GM19397 (cell line): ENCODE measurements around the gene GPHA2.

Experiments used
- ATAC-seq: cut with Tn5 transposase; IDR thresholded peaks from one replicate; pipeline ENCODE4 v1.9.1; 2021; ENCODE audit warnings: mild to moderate bottlenecking, moderate library complexity; ENCODE audit not compliant: unreplicated experiment

GPHA2 gene

DNA sequence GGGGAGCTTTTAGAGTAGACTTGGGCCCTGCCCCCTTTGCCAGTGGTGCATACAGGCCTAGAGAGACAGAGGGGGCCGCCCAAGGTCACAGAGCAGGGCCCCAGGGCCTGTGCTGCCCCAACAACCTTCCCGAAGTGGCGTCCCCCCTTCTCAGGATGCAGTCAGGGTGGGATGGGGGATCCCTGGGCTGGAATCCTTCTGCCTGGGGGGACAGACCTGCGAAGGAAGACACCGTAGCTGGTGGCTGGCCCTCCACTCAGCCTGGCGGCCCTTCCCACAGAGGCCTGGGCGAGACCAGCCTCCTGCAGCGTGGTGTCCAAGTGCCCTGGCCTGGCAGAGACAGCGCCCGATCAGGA lies 42.9 kb downstream of the GPHA2 start:
- no peak for ATAC-seq

- no peak for ATAC-seq
These were observed 43.3 kb downstream of the GPHA2 start for GRCh38 chr11:64892411-64892831.

DNA sequence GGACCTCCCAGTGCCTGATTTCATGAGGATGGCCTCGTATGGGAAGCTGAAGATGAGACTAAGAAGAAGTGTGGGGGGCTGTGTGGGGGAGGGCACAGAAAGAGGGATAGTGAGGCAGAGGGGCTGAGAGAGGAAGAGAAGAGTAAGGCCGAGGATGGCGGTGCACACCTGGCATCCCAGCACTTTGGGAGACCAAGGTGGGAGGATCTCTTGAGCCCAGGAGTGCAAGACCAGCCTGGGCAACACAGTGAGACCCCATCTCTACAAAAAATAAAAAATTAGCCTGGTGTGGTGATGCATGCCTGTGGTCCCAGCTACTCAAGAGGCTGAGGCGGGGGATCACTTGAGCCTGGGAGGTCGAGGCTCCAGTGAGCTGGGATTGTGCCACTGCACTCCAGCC lies 43.8 kb downstream of the GPHA2 start:
- ATAC-seq, result no peak

DNA sequence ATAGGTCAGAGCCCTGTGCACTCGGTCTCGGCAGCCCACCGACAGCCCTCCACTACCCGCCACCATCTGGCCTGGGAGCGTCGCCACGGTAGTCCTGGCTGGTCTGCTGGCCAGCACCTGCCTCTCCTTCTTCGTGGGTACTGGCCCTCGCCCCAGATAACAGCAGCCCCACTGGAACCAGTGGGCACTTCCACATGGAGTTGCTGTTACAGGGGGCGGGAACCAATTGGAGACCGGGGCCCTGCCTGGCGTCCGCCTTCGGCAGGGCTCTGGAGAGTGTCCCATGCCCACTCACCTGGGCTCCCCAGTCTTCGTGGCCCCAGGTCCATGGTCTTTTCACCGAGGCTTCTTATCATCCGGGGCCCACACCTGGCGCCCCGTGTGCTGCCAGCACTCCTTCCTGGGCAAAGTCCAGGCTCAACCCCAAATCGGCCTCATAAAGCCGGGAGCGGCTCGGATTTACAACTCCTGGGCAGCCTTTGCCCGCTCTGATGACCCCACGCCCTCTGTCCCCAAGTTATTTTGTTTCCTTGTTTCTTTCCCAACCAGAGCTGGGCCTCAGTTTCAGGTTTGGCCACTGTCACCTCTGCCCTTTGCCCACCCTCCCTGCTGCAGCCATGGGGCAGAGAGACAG lies 44.4 kb downstream of the GPHA2 start:
- ATAC-seq, result no peak

- ATAC-seq, result no peak
These were observed 45.2 kb downstream of the GPHA2 start for GRCh38 chr11:64890522-64890939.

DNA sequence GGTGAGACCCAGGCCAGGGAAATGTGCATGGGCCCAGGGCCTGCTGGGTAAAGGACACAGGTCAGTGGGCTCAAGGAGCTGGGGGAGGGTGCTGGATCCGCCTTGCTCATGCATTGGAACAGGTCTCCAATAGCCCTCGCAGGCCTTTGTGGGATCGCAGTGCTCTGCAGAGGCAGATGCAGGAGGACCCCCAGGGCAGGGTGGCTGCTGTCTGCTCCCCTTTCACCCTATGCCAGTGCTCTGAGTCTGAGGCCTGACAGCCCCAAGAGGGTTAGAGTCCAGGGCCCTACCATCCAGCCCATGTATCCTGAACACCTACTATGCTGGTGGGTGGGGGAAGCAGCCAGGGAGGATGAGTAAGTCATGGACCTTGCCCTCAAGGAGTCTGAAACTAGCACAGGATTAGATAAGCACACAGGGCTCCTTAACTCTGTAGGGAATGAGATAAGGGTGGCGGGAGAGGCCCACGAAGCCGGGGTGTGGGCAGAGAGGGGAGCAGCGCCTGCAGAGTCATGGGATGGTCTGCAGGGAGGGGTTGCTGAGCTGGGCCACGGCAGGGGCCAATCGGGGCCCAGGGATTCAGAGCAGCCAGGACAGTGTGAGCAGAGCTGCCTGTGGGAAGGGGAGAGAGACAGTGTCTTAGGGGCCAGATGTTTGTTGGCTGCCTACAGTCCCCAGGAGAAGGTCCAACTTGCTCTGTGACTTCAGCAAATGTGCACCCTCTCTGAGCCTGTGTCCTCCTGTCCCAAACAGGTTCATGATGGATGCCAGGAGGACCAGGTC lies 46.8 kb downstream of the GPHA2 start:
- ATAC-seq, result no peak

GRCh38 chr11:64888406-64888728 lies 47.3 kb downstream of the GPHA2 start:
- ATAC-seq, result no peak

DNA sequence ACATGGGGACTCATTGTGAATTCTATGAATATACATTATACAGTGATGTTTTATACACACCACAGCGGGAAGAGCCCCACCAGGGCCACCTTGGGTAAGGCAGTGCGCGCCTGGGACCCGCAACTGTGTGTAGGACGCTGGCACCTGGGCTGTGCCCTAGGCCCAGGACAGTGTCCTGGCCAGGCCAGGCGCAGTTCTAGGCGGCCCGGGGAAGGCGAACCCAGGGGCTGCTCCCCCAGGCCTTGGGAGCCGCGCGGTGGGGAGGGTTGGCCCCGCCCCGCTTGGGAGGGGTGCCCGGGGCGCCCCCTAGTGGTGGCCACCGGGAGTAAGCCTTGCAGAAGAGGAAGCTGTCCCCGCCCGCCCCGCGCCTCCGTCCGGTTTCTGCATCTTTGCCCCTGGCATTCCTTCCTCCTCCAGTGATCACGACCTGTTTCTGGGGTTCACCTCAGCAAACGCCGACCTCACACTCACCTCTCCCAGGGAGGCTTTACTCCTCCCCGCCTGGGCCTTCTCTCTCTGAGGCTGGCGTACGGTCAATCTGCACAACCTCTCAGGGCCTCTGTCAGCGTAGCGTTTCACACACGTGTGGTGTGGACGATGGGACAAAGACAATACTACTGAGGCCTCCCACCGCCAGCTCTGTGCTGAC lies 47.8 kb downstream of the GPHA2 start:
- peak; percentile 76 for ATAC-seq

- ATAC-seq, result no peak
These were observed 48.4 kb downstream of the GPHA2 start for GRCh38 chr11:64887234-64887756.

GRCh38 chr11:64885367-64886286 lies 50.1 kb downstream of the GPHA2 start:
- ATAC-seq, result no peak
